ENCODE data around the gene SVIL.
"Not testable (repeated sequence)": the region's sequence is repeated elsewhere in the genome, so short reads cannot be mapped to it uniquely, and the experiment has no call there.

The SVIL gene

GRCh38 chr10:29540016-29540415 is 94.8 kb downstream of the SVIL start:
- DNase-seq (ENCODE audit: low spot score): no peak

DNA sequence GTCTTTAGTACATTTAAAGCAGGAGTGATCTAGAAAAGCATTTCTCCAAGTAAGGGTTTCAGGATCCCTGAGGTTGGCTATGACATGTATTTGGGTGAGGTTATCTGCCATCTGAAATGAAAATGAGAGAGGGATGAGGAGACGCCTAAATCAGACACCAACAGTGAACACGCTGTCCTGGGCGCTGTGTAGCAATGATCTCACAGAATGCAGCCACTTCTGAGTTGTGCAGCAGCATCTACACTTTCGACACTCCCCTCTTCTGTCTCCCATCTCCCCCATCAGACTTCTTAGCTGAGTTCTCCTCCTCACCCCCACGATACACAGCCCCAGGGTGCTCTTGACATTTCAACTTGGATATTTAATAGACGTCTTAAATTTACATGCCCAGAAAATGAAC is 95.4 kb downstream of the SVIL start:
- no peak for DNase-seq (ENCODE audit: low spot score)

GRCh38 chr10:29537799-29538198 is 97.0 kb downstream of the SVIL start:
- no peak for DNase-seq (ENCODE audit: low spot score)

GRCh38 chr10:29536691-29537090 is 98.1 kb downstream of the SVIL start:
- DNase-seq (ENCODE audit: low spot score): not testable (repeated sequence)

DNA sequence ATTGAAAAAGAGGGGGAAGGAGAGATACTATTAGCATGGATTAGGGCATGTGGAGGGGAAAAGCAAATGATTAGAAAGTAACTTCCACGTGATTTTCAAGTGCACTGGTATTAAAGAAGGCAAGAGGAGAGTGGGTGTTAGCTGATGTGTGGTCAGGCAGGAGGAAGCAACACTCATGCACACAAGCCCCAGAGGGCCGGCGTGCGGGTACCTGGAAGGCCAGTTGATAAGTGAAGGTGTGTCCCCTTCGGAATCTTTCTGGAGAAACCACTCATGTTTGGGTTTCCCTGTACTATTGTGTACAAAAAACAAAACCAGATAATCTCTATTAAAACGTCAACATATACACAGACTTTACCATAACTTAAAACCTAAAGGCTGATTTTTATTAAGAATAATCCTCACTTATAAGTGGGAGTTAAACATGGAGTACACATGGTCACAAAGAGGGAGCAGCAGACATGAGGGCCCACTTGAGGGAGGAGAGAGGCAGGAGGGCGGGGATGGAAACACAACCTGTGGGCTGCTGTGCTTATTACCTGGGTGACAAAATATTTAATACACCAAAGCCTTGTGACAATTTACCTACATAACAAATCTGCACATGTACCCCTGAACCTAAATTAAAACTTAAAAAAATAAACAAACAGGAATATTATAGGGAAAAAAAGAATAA is 98.9 kb downstream of the SVIL start:
- no peak for DNase-seq (ENCODE audit: low spot score)

DNA sequence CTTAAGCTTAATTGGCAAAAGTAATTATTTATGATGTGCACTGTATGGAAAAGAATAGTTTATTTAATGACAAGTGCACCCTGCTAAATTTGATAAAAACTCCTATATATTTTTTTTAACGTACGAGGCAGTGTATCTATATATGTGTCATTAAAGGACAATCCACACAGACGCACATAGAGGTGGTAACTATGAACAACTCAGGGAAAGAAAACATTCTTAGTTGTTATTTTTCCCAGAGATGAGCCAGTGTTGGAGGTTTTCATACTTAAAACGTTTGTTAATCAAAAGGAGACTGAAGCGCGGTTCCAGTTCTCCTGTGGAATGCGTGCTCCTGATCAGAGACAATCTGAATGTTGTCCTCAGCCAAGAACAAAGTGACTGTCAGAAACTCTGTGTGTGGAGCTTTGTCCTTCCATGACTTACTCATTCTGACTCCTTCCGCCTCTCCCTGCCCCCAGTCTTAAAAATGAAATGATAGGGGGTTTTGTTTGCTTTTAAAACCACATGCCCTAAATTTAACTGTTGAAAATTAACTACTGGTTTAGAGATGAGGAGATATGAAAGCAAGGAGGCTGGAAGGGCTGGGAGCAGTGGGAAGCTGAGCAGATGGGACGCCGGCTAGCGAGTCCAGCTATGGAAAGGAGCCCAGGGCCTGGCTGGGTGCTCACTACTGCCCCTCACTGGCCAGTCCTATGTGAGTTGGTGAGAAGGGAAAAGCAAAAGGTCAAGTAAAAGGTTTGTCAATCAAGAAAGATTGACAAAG is 99.6 kb downstream of the SVIL start:
- peak; percentile 90 for DNase-seq (ENCODE audit: low spot score)

- DNase-seq (ENCODE audit: low spot score): no peak
These were observed 100.2 kb downstream of the SVIL start for GRCh38 chr10:29534590-29534989.

- peak; percentile 10 for DNase-seq (ENCODE audit: low spot score)
These were observed 101.0 kb downstream of the SVIL start for GRCh38 chr10:29533696-29534285.

- DNase-seq (ENCODE audit: low spot score): no peak
These were observed 101.7 kb downstream of the SVIL start for GRCh38 chr10:29533046-29533445.

GRCh38 chr10:29532256-29532878 is 102.4 kb downstream of the SVIL start:
- no peak for DNase-seq (ENCODE audit: low spot score)

DNA sequence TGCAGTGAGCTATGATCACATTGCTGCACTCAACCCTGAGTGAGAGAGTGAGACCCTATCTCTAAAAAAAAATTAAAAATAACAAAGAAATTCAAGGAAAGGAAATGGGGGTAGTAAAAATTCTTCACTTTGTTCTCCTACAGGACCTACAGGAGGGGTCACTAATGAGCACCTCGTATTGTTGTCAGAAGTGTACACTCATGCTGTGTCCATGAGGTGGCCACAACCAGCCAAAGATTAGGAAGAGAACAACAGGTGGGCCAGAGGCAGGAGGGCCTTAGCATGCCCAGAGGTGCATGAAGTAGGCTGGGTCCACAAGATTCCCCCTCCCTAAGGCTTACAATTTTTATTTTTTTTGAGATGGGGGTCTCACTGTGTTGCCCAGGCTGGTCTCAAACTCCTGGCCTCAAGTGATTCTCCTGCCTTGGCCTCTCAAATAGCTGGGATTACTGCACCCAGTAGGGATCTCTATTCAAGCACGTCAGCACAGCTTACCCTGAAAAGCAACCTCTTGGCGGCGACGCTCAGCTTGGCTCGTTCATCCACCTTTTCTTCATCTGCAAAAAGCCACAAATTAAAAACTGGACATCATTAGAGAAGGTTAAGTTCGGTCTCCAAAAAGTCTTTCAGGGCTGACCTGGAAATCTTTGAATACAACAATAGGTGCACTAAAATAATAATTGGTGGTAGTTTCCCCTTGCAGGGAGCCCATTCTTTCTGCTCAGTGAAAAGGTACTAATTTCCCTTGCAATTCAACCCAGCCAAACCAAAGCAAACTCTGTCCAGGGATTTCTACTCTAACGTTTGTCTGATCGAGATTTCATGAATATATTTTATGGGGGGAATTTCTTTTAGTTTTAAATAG is 104.4 kb downstream of the SVIL start:
- DNase-seq (ENCODE audit: low spot score): no peak

- no peak for DNase-seq (ENCODE audit: low spot score)
These were observed 105.6 kb downstream of the SVIL start for GRCh38 chr10:29529146-29529545.

GRCh38 chr10:29525762-29526161 is 109.0 kb downstream of the SVIL start:
- no peak for DNase-seq (ENCODE audit: low spot score)

GRCh38 chr10:29524720-29525119 is 110.1 kb downstream of the SVIL start:
- no peak for DNase-seq (ENCODE audit: low spot score)

- DNase-seq (ENCODE audit: low spot score): no peak
These were observed 110.5 kb downstream of the SVIL start for GRCh38 chr10:29524294-29524693.

GRCh38 chr10:29522918-29523317 is 111.9 kb downstream of the SVIL start:
- no peak for DNase-seq (ENCODE audit: low spot score)

GRCh38 chr10:29522061-29522855 is 112.5 kb downstream of the SVIL start:
- peak; percentile 12 for DNase-seq (ENCODE audit: low spot score)

GRCh38 chr10:29519659-29520058 is 115.1 kb downstream of the SVIL start:
- no peak for DNase-seq (ENCODE audit: low spot score)

GRCh38 chr10:29517352-29517923 is 117.3 kb downstream of the SVIL start:
- DNase-seq (ENCODE audit: low spot score): peak; percentile 44

GRCh38 chr10:29516309-29516932 is 118.3 kb downstream of the SVIL start:
- not testable (repeated sequence) for DNase-seq (ENCODE audit: low spot score)

Measured in AG08395 (cell line).